Astrocyte (in vitro differentiated cells and primary cell): ENCODE results near the gene CTSL.
A peak's percentile ranks its signal among the peaks of the same experiment; 100 is the strongest.

ENCODE experiments used
- EZH2 ChIP-seq: IDR thresholded peaks from 2 replicates; pipeline ENCODE4 v1.6.1; 2012; ENCODE audit warnings: mild to moderate bottlenecking, low read length, inconsistent platforms; ENCODE audit not compliant: insufficient read depth
- TF ChIP-seq, protein P1 (sequence below): IDR thresholded peaks from 2 replicates; pipeline ENCODE4 v1.5.1; 2011; ENCODE audit warnings: low read depth, mild to moderate bottlenecking, inconsistent platforms, low read length, moderate library complexity; ENCODE audit not compliant: insufficient read depth

DNA sequence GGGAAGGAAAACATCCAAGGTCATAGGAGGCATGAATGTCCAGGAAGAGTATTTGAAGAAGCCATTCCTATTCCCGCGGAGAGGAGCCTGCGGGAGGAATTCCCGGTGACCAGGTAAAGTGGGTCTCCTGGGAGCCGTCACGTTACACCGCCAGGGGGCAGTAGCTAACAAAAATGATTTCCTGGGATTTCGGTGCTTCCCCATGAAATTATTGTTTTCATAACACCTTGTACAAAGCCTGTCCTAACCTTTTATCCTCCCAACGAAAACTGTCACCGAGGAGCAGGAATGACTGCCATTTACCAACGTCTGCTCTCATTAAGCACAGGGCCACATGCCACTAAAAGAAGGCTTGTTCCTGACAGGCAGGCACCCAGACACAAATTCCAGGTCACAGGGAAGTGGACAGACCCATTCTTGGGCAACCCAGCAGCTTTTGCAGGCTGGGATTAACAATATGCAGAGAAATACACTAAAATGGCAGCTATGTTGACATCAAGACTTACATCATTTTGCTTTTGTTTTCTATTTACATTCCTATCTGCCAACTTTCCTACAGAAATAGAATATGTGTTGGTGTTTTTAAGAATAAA is 41.2 kb upstream of the CTSL start:
- TF ChIP-seq, protein P1, sequence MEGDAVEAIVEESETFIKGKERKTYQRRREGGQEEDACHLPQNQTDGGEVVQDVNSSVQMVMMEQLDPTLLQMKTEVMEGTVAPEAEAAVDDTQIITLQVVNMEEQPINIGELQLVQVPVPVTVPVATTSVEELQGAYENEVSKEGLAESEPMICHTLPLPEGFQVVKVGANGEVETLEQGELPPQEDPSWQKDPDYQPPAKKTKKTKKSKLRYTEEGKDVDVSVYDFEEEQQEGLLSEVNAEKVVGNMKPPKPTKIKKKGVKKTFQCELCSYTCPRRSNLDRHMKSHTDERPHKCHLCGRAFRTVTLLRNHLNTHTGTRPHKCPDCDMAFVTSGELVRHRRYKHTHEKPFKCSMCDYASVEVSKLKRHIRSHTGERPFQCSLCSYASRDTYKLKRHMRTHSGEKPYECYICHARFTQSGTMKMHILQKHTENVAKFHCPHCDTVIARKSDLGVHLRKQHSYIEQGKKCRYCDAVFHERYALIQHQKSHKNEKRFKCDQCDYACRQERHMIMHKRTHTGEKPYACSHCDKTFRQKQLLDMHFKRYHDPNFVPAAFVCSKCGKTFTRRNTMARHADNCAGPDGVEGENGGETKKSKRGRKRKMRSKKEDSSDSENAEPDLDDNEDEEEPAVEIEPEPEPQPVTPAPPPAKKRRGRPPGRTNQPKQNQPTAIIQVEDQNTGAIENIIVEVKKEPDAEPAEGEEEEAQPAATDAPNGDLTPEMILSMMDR = peak; percentile 78
- no peak for TF ChIP-seq EZH2
